Activated CD4-positive, alpha-beta T cell treated with anti-CD3 and anti-CD28 coated beads for 36 hours (primary cell): ENCODE measurements around the gene JKAMP. TPM values are rescaled to one million over a fixed set of nuclear protein-coding genes. Genes with fewer than 3 reads are reported as not detected.
A peak's percentile ranks its signal among the peaks of the same experiment; 100 is the strongest.
"Not testable (repeated sequence)": the region's sequence is repeated elsewhere in the genome, so short reads cannot be mapped to it uniquely, and the experiment has no call there.

Experiments used
- ATAC-seq: fragments of 200-7000 bp; cut with Tn5 transposase; one replicate; pipeline ENCODE4 v1.10.0; 2021; ENCODE audit warnings: mild to moderate bottlenecking, moderate library complexity
- CTCF ChIA-PET: fragments of 350-600 bp; sonication (Branson Sonifier 250); formaldehyde crosslinking; loops from one replicate; lab custom pipeline; 2021; ENCODE audit warnings: antibody characterized with exemption; lab: Charles Lee
- POLR2A ChIA-PET: fragments of 350-600 bp; sonication (Branson Sonifier 250); formaldehyde crosslinking; loops from one replicate; lab custom pipeline; 2021; ENCODE audit warnings: antibody characterized with exemption, inconsistent platforms; lab: Charles Lee
- DNase-seq: peaks from one replicate; pipeline ENCODE4 v3.0.0-alpha.2; 2020
- H3K27ac Mint-ChIP-seq: one replicate; pipeline ENCODE4 v1.8.0; 2021; ENCODE audit warnings: mixed read lengths
- H3K27me3 Mint-ChIP-seq: one replicate; pipeline ENCODE4 v1.8.0; 2021; ENCODE audit warnings: mixed read lengths
- H3K36me3 Mint-ChIP-seq: one replicate; pipeline ENCODE4 v1.8.0; 2021; ENCODE audit warnings: low read depth, mixed read lengths
- H3K4me1 Mint-ChIP-seq: one replicate; pipeline ENCODE4 v1.8.0; 2021; ENCODE audit warnings: mixed read lengths
- H3K4me3 Mint-ChIP-seq: one replicate; pipeline ENCODE4 v1.8.0; 2021; ENCODE audit warnings: mild to moderate bottlenecking, moderate library complexity, mixed read lengths
- H3K9me3 Mint-ChIP-seq: one replicate; pipeline ENCODE4 v1.8.0; 2021; ENCODE audit warnings: low read depth, mixed read lengths
- intact Hi-C, 2 experiments: fragments of 100-400 bp; cut with DNase I in 1 of 2; cut with micrococcal nuclease in 1 of 2; formaldehyde crosslinking; loops; one replicate each; pipeline versions ENCODE4 v1.14.2 to v1.15.1; 2022 to 2024; cut with DNase I, micrococcal nuclease
- total RNA-seq, 2 experiments: library from RNA; stranded (reverse); gene quantifications; one replicate each; pipeline ENCODE4 v1.2.3, GENCODE V29; 2021

JKAMP gene
- 10 to 100 TPM; 18.0 to 20.2 TPM for total RNA-seq

- DNase-seq, result peak; percentile 99
- Mint-ChIP-seq H3K4me3 (peak within 1 kb of the TSS; percentile 92), H3K4me1 (peaks cover 57% of the 10 kb centered on the region), H3K36me3 (peaks cover 21% of the 10 kb centered on the region), H3K27me3 (no peaks in the 10 kb centered on the region), H3K9me3 (no peaks in the 10 kb centered on the region), H3K27ac (peak within 1 kb of the TSS; percentile 89)
- POLR2A ChIA-PET, result interaction anchor here (0.8 to 1.7 kb wide), 4 partner anchors 19 to 1057 kb away, joined by 3 to 9 read pairs (median 4); partner anchors contain the start of genes DAAM1, GPR135, KIAA0586 and PPM1A
- CTCF ChIA-PET, result interaction anchor here (0.5 to 1.9 kb wide), 9 partner anchors 12 to 351 kb away, joined by 3 to 10 read pairs (median 3); partner anchors contain the start of gene DAAM1
- intact Hi-C loops, result loop anchor here (1.0 to 5.0 kb wide), 9 partner anchors 19 to 1057 kb away; partner anchors contain the start of genes DAAM1 (in 2 of the 2), CCDC175 (in 1 of the 2), DHRS7 (in 1 of the 2) and GPR135 (in 1 of the 2)
- peak; percentile 97 for ATAC-seq
Measured at GRCh38 chr14:59483819-59484638, at the start of gene JKAMP, which contains the start of gene L3HYPDH. TSS of gene JKAMP (plus strand) at chr14:59484517. CDS start at chr14:59484590, 73 bp downstream. TSS of gene L3HYPDH (minus strand) at chr14:59484408. CDS start at chr14:59484316, 92 bp downstream.

GRCh38 chr14:59435101-59435500 is 49.2 kb upstream of the JKAMP start:
- DNase-seq (no peak), ATAC-seq (no peak)
- H3K4me1 Mint-ChIP-seq, result no peaks in the 10 kb centered on the region
- no peak overlapping the region for H3K27ac Mint-ChIP-seq
- ChIA-PET CTCF (interaction anchor here (1.5 kb wide), 2 partner anchors 9 to 308 kb away, joined by 5 to 7 read pairs; no protein-coding TSS in a partner anchor), POLR2A (no interaction called here)
- intact Hi-C loops, result no loop called here
- H3K27me3 Mint-ChIP-seq, result no peaks in the 10 kb centered on the region
- no peak overlapping the region for H3K4me3 Mint-ChIP-seq
- no peaks in the 10 kb centered on the region for H3K36me3 Mint-ChIP-seq
- no peaks in the 10 kb centered on the region for H3K9me3 Mint-ChIP-seq

- ChIA-PET POLR2A (no interaction called here), CTCF (interaction anchor here (1.5 kb wide), 1 partner anchor 309 kb away, joined by 5 read pairs; no protein-coding TSS in a partner anchor)
- no peaks in the 10 kb centered on the region for H3K9me3 Mint-ChIP-seq
- H3K36me3 Mint-ChIP-seq, result no peaks in the 10 kb centered on the region
- no peak for DNase-seq
- H3K4me1 Mint-ChIP-seq, result no peaks in the 10 kb centered on the region
- H3K27ac Mint-ChIP-seq, result no peak overlapping the region
- ATAC-seq, result no peak
- intact Hi-C loops, result no loop called here
- H3K4me3 Mint-ChIP-seq, result no peak overlapping the region
- no peaks in the 10 kb centered on the region for H3K27me3 Mint-ChIP-seq
Measured at GRCh38 chr14:59435987-59436386, 48.3 kb upstream of the JKAMP start.

GRCh38 chr14:59438195-59438647 is 46.1 kb upstream of the JKAMP start:
- ATAC-seq (no peak), DNase-seq (no peak)
- Mint-ChIP-seq H3K4me3 (no peak overlapping the region), H3K4me1 (no peaks in the 10 kb centered on the region), H3K36me3 (no peaks in the 10 kb centered on the region), H3K9me3 (no peaks in the 10 kb centered on the region), H3K27me3 (no peaks in the 10 kb centered on the region), H3K27ac (no peak overlapping the region)
- ChIA-PET POLR2A (no interaction called here), CTCF (interaction anchor here (1.1 kb wide), 1 partner anchor 8 kb away, joined by 4 read pairs; no protein-coding TSS in a partner anchor)
- intact Hi-C loops, result no loop called here

- Mint-ChIP-seq H3K36me3 (no peaks in the 10 kb centered on the region), H3K27me3 (no peaks in the 10 kb centered on the region), H3K27ac (no peak overlapping the region), H3K4me3 (no peak overlapping the region), H3K9me3 (no peaks in the 10 kb centered on the region), H3K4me1 (no peaks in the 10 kb centered on the region)
- POLR2A ChIA-PET, result no interaction called here
- CTCF ChIA-PET, result interaction anchor here (1.1 kb wide), 1 partner anchor 10 kb away, joined by 4 read pairs; no protein-coding TSS in a partner anchor
- ATAC-seq, result no peak
- intact Hi-C loops, result no loop called here
- DNase-seq, result no peak
Measured at GRCh38 chr14:59439256-59439965, 44.9 kb upstream of the JKAMP start.

- H3K36me3 Mint-ChIP-seq, intact Hi-C loops, CTCF ChIA-PET: not testable (repeated sequence)
Measured at GRCh38 chr14:59448673-59449072, 35.6 kb upstream of the JKAMP start.

GRCh38 chr14:59450716-59451115 is 33.6 kb upstream of the JKAMP start:
- DNase-seq (no peak), ATAC-seq (no peak)
- no peak overlapping the region for H3K27ac Mint-ChIP-seq
- H3K9me3 Mint-ChIP-seq, result no peaks in the 10 kb centered on the region
- no peaks in the 10 kb centered on the region for H3K27me3 Mint-ChIP-seq
- ChIA-PET CTCF (no interaction called here), POLR2A (no interaction called here)
- H3K36me3 Mint-ChIP-seq, result peaks cover 5% of the 10 kb centered on the region
- H3K4me3 Mint-ChIP-seq, result no peak overlapping the region
- intact Hi-C loops, result no loop called here
- H3K4me1 Mint-ChIP-seq, result no peaks in the 10 kb centered on the region

More at GRCh38 chr14:59448673-59449072, 35.6 kb upstream of the JKAMP start:
- H3K9me3 Mint-ChIP-seq, H3K27ac Mint-ChIP-seq, DNase-seq, H3K4me1 Mint-ChIP-seq, H3K4me3 Mint-ChIP-seq, POLR2A ChIA-PET, ATAC-seq, H3K27me3 Mint-ChIP-seq: not testable (repeated sequence)

- Mint-ChIP-seq H3K9me3 (no peaks in the 10 kb centered on the region), H3K27me3 (no peaks in the 10 kb centered on the region), H3K4me3 (no peak overlapping the region), H3K27ac (no peak overlapping the region), H3K4me1 (no peaks in the 10 kb centered on the region), H3K36me3 (peaks cover 10% of the 10 kb centered on the region)
- intact Hi-C loops, result no loop called here
- ATAC-seq (no peak), DNase-seq (no peak)
- CTCF ChIA-PET, result interaction anchor here (1.6 kb wide), 1 partner anchor 8 kb away, joined by 3 read pairs; no protein-coding TSS in a partner anchor
- POLR2A ChIA-PET, result no interaction called here
Measured at GRCh38 chr14:59451849-59452248, 32.5 kb upstream of the JKAMP start.

GRCh38 chr14:59454139-59454538 is 30.2 kb upstream of the JKAMP start:
- no peak overlapping the region for H3K27ac Mint-ChIP-seq
- ATAC-seq (no peak), DNase-seq (no peak)
- ChIA-PET POLR2A (no interaction called here), CTCF (interaction anchor here (1.3 kb wide), 1 partner anchor 19 kb away, joined by 3 read pairs; no protein-coding TSS in a partner anchor)
- no peak overlapping the region for H3K4me3 Mint-ChIP-seq
- H3K4me1 Mint-ChIP-seq, result no peaks in the 10 kb centered on the region
- no peaks in the 10 kb centered on the region for H3K9me3 Mint-ChIP-seq
- intact Hi-C loops, result no loop called here
- H3K27me3 Mint-ChIP-seq, result no peaks in the 10 kb centered on the region
- peaks cover 21% of the 10 kb centered on the region for H3K36me3 Mint-ChIP-seq

- Mint-ChIP-seq H3K9me3 (no peaks in the 10 kb centered on the region), H3K27ac (no peak overlapping the region), H3K36me3 (peaks cover 23% of the 10 kb centered on the region), H3K4me3 (no peak overlapping the region), H3K4me1 (no peaks in the 10 kb centered on the region), H3K27me3 (no peaks in the 10 kb centered on the region)
- intact Hi-C loops, result no loop called here
- POLR2A ChIA-PET, result no interaction called here
- no peak for DNase-seq
- no peak for ATAC-seq
- CTCF ChIA-PET, result interaction anchor here (0.9 to 1.3 kb wide), 3 partner anchors 11 to 38 kb away, joined by 3 to 5 read pairs (median 3); no protein-coding TSS in a partner anchor
Measured at GRCh38 chr14:59455411-59455810, 28.9 kb upstream of the JKAMP start.

GRCh38 chr14:59458486-59458885 is 25.8 kb upstream of the JKAMP start:
- DNase-seq (no peak), ATAC-seq (no peak)
- Mint-ChIP-seq H3K36me3 (peaks cover 32% of the 10 kb centered on the region), H3K9me3 (no peaks in the 10 kb centered on the region), H3K4me3 (no peak overlapping the region), H3K27ac (no peak overlapping the region), H3K27me3 (peaks cover 3% of the 10 kb centered on the region), H3K4me1 (no peaks in the 10 kb centered on the region)
- intact Hi-C loops, result no loop called here
- ChIA-PET CTCF (interaction anchor here (0.8 kb wide), 1 partner anchor 9 kb away, joined by 3 read pairs; no protein-coding TSS in a partner anchor), POLR2A (no interaction called here)
